ENCODE measurements around the gene BTG2. TPM values are rescaled to one million over a fixed set of nuclear protein-coding genes. Genes with fewer than 3 reads are reported as not detected.
A peak's percentile ranks its signal among the peaks of the same experiment; 100 is the strongest.
"Not testable (repeated sequence)": the region's sequence is repeated elsewhere in the genome, so short reads cannot be mapped to it uniquely, and the experiment has no call there.

Gene BTG2
- 19.0 and 30.4 TPM in 2 replicates for total RNA-seq (2014; rRNA removed)
- polyA plus RNA-seq (2012): 25.1 TPM

GRCh38 chr1:203304919-203305808 is at the start of gene BTG2:
Gene BTG2, plus strand, starts transcription at chr1:203305519. Its CDS starts 88 bp downstream, at chr1:203305607.
- peak; percentile 84 for DNase-seq (ENCODE audit: low read depth)

GRCh38 chr1:203256636-203257035 is 48.7 kb upstream of the BTG2 start:
- not testable (repeated sequence) for DNase-seq (ENCODE audit: low read depth)

- DNase-seq (ENCODE audit: low read depth): no peak
Measured at GRCh38 chr1:203263496-203263895, 41.8 kb upstream of the BTG2 start.

DNA sequence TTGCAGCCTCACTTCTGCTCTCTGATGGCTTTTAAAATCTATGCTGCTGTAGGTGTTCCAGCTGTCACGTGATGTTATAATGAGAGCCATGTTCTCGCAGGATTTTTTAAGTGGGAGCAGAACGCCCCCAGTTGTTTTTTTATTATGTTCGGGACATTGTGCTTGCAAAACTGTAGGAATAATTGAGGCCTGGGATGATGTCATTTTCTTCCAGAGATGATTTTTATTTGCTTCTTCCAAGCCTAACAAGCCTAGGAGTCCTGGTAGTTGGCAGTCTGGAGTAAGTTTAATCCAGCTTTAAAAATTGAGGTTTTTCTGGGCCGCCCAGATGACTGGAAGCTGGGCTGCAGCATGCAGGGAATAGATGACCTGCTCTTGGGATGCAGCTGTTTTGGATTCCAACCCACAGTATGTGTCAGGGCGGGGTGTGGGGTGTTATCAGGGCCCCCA is 41.2 kb upstream of the BTG2 start:
- DNase-seq (ENCODE audit: low read depth): peak; percentile 80

GRCh38 chr1:203265541-203265940 is 39.8 kb upstream of the BTG2 start:
- DNase-seq (ENCODE audit: low read depth): no peak

GRCh38 chr1:203266140-203266539 is 39.2 kb upstream of the BTG2 start:
- not testable (repeated sequence) for DNase-seq (ENCODE audit: low read depth)

GRCh38 chr1:203267347-203267846 is 37.9 kb upstream of the BTG2 start:
- DNase-seq (ENCODE audit: low read depth): peak; percentile 92

- DNase-seq (ENCODE audit: low read depth): no peak
Measured at GRCh38 chr1:203267912-203268311, 37.4 kb upstream of the BTG2 start.

DNA sequence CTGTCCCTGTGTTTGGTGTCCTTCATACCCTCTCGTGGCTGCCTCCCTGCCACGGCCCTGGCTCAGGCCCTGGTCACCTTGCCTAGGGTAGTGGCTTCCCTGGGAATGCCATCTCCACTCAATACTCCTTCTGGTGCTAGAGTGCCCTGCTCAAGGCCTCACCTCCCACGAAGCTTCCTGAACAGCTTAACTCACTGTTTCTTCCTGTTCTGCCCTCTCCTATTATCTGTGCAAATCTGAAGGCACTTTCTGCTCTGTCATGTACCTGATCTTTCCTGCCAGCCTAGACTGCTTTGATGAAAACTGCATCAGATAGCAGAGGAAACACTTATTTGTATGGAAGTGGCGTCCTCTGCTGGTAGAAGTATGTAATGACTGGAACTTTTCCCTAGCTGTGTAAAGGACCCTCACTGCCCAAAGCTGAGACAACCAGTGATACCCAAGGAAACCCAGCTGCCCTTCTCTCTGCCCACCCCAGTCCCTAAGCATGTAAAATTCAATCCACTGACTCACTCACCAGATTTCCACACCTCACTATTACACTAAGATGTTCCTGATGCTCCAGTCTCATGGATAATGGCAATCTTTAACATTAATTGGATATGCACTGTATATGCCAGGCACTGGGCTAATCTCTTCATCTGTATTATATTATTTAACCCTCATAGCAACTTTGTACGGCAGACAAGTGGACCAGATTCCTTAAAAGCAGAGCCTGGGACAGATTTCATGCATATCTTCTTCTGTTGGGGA is 36.2 kb upstream of the BTG2 start:
- peak; percentile 74 for DNase-seq (ENCODE audit: low read depth)

- DNase-seq (ENCODE audit: low read depth): no peak
Measured at GRCh38 chr1:203269654-203270020, 35.7 kb upstream of the BTG2 start.

DNA sequence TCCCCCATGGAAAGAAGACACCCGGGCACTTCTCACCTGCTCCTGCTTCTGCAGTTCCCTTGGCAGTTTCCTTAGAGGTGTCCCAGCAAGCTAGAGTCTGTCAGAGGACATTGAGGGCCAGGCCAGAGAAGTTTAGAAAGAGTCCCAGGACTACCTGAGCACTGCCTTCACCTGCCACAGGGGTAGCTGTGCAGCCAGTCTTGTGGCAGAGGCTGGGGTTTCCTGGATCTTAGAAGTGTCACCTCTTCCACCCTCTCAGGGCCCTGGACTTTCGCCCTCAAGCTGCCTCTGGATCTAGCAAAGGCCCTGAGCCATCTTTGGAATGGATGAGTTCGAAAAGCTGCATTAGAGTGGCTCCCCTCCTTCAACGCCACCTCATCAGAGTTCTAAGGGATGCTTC is 34.9 kb upstream of the BTG2 start:
- DNase-seq (ENCODE audit: low read depth): no peak

GRCh38 chr1:203271018-203271743 is 34.1 kb upstream of the BTG2 start:
- DNase-seq (ENCODE audit: low read depth): no peak

GRCh38 chr1:203271962-203272632 is 33.2 kb upstream of the BTG2 start:
- no peak for DNase-seq (ENCODE audit: low read depth)

GRCh38 chr1:203272633-203273205 is 32.6 kb upstream of the BTG2 start:
- no peak for DNase-seq (ENCODE audit: low read depth)

DNA sequence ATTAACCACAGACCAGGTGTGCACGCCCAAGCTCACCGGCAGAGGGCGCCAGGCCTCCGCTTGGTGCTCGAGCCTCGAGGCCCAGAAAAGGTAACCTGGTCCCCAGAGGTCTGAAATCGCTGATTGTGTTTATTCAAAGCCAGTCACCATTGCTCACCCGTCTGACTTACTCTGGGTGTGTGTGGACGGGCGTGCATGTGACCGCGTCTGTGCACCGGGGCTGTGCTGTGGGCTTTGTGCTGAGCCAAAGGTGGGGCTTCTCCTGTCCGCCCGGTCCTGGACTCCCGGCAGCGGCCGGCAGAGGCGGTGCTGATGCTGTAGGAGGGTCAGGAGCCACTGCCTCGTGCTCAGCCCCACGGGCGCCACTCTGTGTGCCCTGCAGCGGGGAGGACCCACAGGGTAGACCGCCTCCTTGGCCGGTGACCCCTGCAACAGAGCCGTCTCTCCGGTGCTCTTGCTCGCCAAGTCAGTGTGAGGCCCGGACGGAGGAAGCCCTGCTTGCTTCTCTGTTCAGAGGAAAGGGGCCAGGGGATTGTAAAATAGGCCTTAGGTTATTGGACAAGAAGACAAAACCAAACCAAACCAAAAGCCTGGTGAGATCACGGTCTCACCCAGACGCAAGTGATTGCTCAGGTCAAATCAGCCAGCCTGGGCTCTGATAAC is 32.0 kb upstream of the BTG2 start:
- DNase-seq (ENCODE audit: low read depth): peak; percentile 93

DNA sequence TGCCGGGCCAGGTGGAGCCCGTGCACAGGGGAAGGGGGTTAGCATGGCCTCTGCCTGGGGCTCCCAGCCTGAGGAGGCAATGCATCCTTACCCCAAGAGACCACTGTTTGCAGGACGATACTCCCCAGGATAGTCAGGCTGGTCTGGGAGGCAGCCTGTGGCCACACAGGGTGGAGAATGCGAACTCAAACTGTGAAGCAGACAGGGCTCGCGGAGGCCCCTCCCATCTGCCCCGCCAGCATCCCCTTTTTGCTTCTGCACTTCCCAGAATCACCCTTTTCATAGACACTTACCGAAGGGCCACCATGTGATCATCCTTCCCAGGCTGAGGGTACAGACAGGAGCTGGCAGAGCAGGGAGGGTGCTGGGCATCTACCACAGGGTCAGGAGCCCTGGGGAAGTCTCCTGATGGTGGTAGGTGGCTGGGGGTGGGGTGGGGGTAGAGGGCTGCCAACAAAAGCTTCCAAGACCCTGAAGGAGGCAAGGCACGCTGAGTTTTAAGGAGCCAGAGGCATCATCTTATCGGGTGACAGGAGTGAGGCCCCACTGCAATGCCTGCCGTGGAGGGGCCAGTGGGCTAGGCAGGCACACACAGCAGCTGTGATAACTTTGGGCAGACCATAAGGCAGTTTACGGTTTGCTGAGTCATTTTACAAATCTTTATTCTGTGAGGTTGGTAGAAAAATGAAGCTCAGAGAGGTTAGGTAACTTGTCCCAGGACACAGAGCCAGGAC is 31.3 kb upstream of the BTG2 start:
- peak; percentile 91 for DNase-seq (ENCODE audit: low read depth)

GRCh38 chr1:203274603-203275381 is 30.5 kb upstream of the BTG2 start:
- DNase-seq (ENCODE audit: low read depth): peak; percentile 88

GRCh38 chr1:203275656-203276272 is 29.6 kb upstream of the BTG2 start:
- DNase-seq (ENCODE audit: low read depth): no peak
